ENCODE data around the gene SCGN.

DNA sequence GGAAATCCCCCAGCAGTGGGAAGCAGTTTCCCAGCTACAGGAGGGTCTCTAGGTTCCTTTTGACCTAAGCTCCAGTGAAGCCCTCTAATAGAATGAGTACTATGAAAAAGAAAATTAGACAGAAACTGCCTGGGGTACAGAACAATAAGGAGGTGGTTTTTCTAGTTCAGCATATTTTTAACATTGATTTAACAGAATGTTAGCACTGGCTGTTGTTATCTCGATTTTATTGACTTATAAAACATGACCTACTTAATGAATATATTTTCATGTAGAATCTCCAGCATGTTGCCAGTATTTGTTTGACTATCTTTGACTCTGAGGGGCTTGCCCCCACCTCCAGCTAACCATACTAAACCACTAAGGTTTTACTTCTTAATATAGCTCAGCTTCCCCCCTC, 19.6 kb downstream of the SCGN start:
- TF ChIP-seq, protein P1, sequence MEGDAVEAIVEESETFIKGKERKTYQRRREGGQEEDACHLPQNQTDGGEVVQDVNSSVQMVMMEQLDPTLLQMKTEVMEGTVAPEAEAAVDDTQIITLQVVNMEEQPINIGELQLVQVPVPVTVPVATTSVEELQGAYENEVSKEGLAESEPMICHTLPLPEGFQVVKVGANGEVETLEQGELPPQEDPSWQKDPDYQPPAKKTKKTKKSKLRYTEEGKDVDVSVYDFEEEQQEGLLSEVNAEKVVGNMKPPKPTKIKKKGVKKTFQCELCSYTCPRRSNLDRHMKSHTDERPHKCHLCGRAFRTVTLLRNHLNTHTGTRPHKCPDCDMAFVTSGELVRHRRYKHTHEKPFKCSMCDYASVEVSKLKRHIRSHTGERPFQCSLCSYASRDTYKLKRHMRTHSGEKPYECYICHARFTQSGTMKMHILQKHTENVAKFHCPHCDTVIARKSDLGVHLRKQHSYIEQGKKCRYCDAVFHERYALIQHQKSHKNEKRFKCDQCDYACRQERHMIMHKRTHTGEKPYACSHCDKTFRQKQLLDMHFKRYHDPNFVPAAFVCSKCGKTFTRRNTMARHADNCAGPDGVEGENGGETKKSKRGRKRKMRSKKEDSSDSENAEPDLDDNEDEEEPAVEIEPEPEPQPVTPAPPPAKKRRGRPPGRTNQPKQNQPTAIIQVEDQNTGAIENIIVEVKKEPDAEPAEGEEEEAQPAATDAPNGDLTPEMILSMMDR (IDR thresholded peaks at IDR 0.05; ENCODE audit: low read depth, low read length) = no peak
- TF ChIP-seq EZH2phosphoT487 (IDR thresholded peaks at IDR 0.05; ENCODE audit: low read depth) = no peak

Measured in OCI-LY3 (cell line).